ENCODE data around the gene CEP131.

DNA sequence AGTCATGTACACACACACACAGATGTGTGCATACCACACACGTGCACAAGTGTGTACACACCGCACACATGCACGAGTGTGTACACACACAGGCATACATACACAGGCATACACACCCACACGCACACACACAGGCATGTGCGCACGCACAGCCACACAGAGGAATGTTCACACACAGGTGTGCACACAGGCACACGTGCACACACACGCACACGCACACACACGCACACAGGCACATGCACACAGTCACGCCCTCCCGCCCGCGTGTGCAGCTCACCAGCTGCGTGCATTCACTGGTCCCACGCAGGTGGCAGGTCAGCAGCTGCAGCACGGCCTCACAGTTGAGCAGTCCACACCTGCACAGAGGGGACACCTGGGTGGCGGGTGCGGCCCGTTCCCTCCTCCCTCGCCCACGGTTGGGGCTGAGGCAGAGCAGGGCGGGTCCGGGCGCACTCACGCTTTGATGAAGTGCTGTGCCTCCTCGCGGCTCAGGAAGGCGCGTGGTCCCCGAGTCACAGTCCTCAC lies 8.4 kb upstream of the CEP131 start:
- TF ChIP-seq, protein P1, sequence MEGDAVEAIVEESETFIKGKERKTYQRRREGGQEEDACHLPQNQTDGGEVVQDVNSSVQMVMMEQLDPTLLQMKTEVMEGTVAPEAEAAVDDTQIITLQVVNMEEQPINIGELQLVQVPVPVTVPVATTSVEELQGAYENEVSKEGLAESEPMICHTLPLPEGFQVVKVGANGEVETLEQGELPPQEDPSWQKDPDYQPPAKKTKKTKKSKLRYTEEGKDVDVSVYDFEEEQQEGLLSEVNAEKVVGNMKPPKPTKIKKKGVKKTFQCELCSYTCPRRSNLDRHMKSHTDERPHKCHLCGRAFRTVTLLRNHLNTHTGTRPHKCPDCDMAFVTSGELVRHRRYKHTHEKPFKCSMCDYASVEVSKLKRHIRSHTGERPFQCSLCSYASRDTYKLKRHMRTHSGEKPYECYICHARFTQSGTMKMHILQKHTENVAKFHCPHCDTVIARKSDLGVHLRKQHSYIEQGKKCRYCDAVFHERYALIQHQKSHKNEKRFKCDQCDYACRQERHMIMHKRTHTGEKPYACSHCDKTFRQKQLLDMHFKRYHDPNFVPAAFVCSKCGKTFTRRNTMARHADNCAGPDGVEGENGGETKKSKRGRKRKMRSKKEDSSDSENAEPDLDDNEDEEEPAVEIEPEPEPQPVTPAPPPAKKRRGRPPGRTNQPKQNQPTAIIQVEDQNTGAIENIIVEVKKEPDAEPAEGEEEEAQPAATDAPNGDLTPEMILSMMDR (IDR thresholded peaks at IDR 0.05; ENCODE audit: insufficient read depth, low read length, poor library complexity, severe bottlenecking): no peak
- no peak for TF ChIP-seq EZH2phosphoT487 (conservative IDR thresholded peaks at IDR 0.05; ENCODE audit: low read length)

All from SU-DHL-6 (cell line).